Sciatic nerve (tissue), 2 donors: Measurements from ENCODE around the gene PRKG1. TPM values are rescaled to one million over a fixed set of nuclear protein-coding genes. Genes with fewer than 3 reads are reported as not detected.
A peak's percentile ranks its signal among the peaks of the same experiment; 100 is the strongest.

Experiments
- ATAC-seq: fragments of 200-7000 bp; cut with Tn5 transposase; one replicate; pipeline ENCODE4 v1.9.1; 2020; ENCODE audit warnings: mild to moderate bottlenecking, moderate library complexity
- DNase-seq: peaks from one replicate; pipeline ENCODE4 v3.0.0-alpha.2; 2020; ENCODE audit warnings: low spot score
- intact Hi-C: fragments of 100-400 bp; cut with DNase I; formaldehyde crosslinking; loops from one replicate; pipeline ENCODE4 v1.14.2; 2022
- total RNA-seq: library from RNA; stranded (reverse); fragmentation: NEBNext Ultra II Directional; extraction: Animal tissue kit (Norgen Biotek cat#: 25700); gene quantifications from one replicate; pipeline ENCODE4 v1.2.1, GENCODE V29; 2021
- donor health status: DM: no; HTN: no; CAD: no.
- donor health status: DM: no; HTN: no; CAD: no.

Gene PRKG1
- total RNA-seq, 1 donor from 2014 or later: 20.0 TPM

DNA sequence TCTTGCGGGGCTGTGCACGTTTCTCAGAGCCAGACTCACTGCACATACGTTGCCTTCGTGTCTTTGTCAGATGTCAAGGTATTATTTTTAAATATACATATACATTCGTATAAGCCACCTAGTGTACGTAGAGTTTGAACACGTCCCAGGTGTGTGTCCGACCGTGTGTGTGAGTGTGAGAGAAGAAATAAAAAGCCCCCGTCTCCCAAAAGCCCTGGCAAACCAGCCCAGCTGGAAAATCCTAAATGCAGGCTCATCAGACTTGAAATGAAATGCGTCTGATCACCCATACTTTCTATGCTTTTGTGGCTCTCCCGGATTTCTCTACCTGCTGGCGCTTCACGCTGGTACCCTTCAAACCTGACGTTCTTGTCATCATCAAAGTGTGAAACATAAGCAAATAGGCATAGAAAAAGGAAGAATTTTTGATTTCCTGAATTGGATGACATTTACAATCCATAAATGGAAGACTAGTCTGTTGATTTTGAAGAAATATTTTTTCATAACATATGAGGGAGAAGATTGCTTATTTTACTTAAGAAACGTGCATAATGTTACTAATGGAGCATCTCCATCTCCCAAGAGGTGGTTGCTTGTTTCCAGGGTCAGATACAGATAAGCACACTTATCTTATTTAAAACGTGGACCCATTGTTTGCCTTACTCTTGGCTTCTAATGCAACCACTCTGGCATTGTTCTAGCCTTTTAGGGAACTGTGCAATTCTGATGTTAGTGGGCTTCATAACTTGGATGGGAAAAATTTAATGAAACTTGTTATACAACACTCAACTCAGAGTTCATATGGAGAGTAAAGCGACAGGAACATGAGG lies 971 bp downstream of the PRKG1 start:
- intact Hi-C loops: no loop called here
- ATAC-seq (no peak), DNase-seq (no peak)

DNA sequence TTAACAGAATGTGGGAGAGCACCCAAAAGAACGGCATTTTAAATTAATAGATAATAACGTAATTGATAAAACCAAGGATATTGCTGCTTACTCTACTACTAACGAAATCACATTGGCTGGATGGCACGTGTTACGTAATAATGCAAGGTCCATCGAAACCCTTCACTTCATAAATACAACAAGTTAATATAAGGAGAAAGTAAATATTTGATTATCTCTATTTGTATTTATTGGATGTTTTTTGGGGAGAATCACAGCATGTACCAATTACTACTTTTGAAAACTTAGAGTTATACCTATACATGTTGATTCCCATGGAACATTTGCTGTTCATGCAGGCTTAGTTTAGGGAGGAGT lies 1.6 kb downstream of the PRKG1 start:
- DNase-seq (no peak), ATAC-seq (no peak)
- intact Hi-C loops: no loop called here

DNA sequence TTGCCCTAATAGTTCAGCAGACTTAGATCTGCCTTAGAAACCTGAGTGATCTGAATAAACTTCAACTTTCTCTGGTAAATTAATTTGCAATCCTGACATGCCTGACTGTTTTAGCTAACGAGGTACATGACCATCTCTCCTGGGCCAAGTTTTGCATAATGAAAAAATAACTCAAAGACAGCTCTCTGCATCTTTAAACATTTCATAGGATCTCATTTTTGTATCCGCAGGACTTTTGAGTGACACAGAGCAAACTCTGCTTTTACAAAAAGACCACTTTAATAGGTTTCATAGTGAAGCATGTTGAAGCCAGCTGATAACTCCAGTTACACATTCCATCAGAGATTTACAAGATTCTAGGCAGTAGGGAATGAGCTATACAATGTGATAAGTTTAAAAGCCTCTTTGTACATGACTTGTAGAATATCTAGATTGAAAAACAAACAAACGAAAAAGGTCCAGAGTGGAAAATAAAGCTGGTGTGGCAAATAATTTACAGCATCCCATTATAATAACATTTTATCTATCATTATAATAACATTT lies 2.1 kb downstream of the PRKG1 start:
- DNase-seq (no peak), ATAC-seq (no peak)
- intact Hi-C loops: no loop called here

DNA sequence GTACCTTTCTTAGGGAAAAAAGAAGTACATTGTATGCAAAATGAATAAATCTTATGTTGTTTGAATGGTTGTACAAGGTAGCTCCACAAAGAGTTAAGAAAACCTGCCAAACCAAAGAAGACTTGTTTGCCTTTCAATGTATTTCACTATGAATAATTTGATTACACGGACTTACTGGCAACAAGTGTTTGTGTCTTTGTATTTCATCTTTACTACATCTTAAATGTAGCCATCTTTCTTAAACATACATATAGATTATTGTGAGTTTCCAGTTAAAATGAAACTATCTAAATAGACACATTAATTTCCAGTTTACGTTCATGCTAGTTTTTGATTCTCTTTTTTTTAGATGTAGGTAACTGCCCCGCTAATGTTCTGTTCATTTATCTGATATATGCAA lies 2.8 kb downstream of the PRKG1 start:
- no peak for DNase-seq
- no peak for ATAC-seq
- intact Hi-C loops: no loop called here

DNA sequence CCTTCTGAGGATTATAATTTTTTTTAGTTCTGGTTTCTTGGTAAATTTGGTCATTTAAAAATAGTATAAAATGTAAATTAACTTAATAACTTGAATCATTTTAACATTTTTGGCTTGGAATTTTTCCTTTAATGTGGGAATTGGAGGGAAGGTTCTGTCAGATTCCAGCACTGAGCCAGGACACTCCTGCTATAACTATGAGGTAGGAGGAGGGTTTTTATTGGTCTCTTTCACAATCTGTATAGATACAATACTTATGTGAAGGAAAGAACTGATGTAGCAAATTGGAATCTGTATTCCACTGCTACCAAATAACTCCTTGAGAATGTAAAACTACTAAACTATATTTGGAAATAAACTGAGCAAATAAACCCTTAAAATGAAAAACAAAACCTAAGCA lies 3.2 kb downstream of the PRKG1 start:
- intact Hi-C loops: no loop called here
- no peak for DNase-seq
- no peak for ATAC-seq

DNA sequence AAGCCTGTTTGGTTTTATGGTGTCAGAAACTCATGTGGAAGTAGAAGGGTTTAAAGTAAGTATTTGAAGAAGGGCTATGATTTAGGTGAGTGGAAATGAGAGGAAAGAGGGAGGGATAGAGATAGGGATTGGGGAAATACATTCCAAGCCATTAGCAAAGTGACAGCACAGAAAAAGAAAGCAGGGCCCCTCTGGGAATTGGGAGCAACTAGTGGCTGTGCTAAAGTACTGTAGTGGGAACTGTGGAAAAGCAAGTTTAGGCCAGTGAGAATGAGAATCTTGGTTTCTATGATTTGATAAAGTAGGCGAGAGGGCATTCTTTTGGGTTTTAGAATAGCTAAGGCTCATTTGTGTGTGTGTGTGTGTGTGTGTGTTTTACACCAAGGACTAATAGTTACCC lies 5.0 kb downstream of the PRKG1 start:
- intact Hi-C loops: no loop called here
- DNase-seq (no peak), ATAC-seq (no peak)

DNA sequence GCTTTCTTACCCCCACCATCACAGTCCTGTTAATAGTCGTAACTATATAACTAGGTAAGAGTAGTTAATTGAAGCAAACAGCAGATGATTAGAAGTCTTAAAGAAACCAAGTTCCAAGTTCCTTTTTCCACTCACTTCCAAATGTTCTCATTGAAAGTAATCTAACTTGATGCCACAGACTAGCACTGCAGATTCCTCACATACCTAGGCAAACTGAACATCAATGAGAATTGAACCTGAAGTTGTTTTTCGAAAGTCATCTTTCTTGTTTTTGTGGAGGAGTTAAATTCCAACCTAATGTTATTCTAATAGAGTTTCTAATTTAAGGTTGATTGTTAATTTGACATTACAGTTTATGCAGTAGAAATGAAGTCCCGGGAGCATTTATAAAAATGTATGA lies 5.5 kb downstream of the PRKG1 start:
- no peak for ATAC-seq
- DNase-seq: no peak
- intact Hi-C loops: no loop called here

DNA sequence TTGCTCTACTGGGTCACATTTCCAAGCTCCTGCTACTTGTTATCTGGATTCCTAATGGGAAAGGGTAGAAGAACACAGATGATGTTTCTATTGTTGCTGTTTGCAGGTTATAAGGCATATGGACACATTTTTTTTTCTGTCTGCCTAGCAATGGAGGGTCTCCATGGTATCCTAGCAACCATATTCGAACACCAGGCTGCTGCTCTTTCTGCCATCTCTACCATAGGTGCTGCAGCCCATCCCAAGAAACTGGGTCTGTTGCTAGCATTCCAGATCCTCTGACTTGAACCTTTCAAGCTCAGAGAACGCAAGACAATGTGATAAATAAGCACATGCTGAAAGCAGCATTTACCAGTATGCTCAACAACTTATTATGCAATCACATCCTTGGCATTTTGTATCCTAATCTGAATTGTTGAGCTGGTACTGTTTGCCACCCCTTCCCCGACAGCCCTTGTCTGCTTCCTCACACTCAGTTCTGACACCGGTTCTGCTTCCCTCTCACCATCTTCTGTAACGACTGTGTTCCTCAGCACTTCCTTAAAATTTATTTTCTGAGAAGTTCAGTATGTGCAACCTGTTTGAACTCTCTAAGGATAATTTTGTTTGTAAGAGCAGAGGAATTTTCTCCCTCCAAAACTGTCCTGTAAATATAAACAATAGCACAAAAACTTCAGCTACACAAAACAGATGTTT lies 6.2 kb downstream of the PRKG1 start:
- no peak for ATAC-seq
- intact Hi-C loops: no loop called here
- no peak for DNase-seq

DNA sequence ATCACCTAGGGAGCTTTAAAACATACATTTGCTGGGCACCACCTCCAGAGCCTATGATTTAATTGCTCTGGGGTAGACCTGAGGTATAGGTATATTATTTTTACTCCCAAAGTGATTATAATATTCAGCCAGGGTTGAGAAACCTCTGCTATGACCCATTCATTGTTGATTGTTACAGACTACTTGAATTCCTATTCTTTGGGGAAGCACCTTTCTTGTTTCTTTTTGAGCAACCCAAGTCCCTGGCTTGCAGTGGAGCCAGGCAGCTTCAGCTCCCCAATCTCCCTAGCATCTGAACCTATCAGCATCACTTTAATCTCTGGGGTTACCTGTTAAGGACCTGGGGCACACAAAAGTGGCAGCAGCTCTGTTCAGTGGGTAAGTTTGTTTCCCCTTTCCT lies 8.6 kb downstream of the PRKG1 start:
- intact Hi-C loops: no loop called here
- ATAC-seq: no peak
- DNase-seq: no peak

DNA sequence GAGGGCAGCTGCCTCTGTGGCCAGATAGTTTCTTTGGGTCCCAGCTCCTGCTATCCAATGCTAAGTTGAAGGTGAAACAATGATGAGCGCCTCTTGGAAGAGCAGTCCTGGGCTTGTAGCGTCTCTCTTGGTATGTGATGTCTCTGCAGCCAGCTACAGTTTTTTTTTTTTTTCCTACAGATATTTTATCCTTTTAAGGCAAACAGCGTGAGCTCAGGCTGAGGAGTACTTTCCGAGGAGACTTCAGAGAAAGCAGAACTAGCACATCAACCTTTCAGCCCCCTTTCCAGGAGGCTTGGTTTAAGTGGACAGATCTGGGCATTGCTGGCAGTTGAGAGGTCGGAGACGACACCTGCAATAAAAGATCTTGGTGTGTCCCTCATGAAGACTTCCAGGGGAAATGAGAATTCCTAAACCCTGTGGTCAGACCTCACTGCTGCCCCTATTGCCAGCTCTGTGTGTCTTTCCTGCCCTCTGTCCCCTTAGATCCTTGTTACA lies 9.1 kb downstream of the PRKG1 start:
- ATAC-seq (no peak), DNase-seq (no peak)
- intact Hi-C loops: no loop called here

DNA sequence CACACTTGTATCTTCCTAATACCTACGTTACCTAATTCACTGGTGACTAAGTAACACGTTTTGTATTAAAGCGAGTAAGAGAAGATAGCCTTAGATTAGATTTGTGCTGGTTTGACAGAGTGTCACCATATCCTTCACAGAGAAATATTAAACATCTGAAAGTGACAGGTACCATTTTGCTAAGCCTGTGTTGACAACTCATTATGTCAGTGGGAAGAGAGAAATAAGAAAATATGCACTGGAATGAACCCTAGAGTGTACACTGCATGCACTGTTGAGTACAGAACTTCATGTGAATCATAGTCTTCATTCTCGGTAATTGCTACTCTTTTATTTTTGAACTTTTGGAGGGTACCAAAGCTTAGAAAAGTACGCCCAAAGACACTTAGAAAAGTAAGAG lies 10.9 kb downstream of the PRKG1 start:
- intact Hi-C loops: no loop called here
- DNase-seq: no peak
- ATAC-seq: no peak

DNA sequence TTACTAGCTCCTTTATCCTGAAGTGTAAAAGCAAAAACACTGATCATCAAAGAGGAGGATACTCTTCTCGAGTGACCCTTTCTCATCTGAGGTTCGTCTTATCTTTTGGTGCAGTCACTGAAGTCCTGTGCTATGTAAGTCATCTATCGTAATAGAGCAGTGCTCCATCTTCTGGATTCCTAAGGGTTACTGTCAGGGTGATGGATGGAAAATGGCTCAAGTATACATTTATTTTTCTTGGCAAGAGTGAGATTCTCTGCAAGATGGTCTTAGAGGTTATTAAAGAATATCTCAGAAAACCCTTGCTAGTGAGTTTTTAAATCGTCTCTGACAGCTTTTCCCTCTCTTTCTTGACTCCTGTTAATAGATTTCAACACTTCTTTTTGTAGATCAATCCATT lies 12.4 kb downstream of the PRKG1 start:
- no peak for ATAC-seq
- no peak for DNase-seq
- intact Hi-C loops: no loop called here

DNA sequence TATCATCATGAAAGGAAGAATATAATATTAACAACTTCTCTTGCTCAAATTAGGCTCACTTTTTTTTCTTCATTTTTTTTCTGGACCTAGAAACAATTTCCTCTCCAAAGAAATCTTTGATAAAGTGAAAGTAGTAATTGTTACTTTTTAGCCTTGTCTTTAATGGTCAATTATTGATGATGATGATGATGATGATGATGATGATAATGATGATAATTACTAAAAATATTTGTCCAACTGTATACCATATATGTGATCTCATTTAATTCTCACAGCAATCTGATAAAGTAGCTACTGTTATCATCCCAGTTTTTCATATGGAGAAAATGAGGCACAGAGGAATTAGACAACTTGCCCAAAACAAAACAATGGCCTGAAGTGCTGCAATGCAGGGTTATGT lies 12.8 kb downstream of the PRKG1 start:
- DNase-seq (no peak), ATAC-seq (no peak)
- intact Hi-C loops: no loop called here

DNA sequence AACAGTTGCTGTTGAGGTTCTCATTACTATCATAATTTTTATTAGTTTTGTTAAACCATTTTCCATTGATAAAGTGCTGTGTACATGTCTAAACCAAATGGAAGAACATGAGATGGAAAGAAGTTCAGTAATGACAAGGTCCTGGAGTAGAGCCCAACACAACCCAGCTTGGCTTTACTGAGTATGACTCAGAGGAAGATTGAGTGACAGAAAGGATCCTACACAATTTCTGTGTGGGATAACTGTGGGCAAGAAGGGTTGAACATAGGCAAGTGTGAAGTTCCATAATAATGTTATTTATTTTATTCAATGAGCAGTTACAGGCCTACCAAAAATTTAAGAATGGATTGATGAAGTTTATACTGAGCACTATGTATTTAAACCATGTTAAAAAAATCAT lies 15.9 kb downstream of the PRKG1 start:
- no peak for ATAC-seq
- no peak for DNase-seq
- intact Hi-C loops: no loop called here

DNA sequence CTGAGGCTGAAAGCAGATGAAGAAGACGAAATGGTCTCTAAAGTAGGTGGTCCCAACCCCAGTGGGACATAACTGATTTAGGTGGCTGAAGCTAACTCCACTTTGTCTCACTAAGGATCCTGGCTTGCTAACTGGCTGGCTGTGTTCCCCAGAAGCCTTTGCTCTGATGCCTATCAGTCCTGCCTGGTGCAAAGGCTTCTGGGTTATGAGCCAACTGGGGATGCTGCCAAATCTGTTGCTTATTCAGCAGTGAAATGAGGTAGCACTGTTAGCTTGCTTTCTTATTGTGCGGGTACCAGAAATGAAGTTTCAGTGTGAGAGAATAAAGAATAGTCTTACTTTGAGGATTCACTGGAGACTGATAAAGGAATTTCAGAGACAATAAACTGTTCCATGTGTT lies 18.1 kb downstream of the PRKG1 start:
- peak; percentile 82 for DNase-seq
- intact Hi-C loops: no loop called here
- peak; percentile 96 for ATAC-seq

DNA sequence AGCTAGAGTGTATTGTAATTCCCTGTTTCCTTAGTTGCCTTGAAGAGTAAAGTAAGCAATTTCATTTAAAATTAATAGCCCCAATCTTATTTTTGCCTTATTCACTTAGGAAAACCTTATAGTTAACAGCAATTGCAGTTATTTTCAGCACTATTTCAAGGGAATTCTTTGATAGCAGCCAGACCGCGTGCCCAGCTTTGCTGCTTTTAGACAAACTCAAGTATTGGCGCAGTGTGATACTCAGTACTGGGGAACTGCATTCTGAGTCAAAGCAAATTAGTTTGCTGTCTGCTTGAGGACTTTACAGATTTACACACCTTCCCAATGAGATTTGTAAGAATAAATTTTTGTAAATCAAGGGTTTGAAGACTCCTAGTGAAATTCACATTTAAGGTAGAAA lies 21.2 kb downstream of the PRKG1 start:
- intact Hi-C loops: no loop called here
- DNase-seq (no peak), ATAC-seq (no peak)

DNA sequence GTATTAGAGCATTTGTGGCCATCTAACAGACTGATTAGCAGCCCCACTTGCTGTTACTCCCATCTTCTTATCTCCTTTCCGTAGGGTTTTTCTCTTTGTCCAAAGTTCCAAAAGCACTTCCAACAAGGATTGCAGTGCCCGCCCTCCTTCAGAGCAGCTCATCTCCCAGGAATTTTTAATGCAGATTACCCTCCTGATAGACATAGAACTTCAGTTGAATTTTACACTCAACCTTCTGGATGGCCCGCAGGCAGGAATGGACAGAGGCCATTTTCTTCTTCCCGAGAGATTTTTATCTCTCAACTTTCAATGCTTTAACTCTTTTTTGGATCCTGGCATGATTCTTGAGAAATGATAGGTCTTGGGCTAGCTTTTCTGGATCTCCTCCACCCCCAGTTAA lies 23.3 kb downstream of the PRKG1 start:
- ATAC-seq (no peak), DNase-seq (no peak)
- intact Hi-C loops: no loop called here

DNA sequence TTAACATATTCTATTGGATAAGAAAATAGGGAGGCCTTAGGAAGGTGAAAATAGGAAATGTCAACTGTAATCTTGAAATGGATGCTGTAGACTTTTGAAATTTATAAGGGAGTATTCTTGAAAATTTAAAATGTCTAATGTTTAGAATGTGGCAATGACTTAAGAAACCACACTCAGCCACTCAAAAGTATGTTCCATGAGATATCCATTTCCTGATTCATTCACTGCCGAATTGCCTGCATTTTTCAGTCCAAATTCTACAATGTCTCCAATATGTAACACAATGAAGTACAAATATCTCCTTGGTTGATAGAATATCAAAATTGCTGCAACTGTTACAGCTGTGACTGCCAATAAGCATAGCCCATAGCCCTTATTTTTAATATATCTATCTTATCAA lies 25.9 kb downstream of the PRKG1 start:
- intact Hi-C loops: no loop called here
- DNase-seq: no peak
- no peak for ATAC-seq

DNA sequence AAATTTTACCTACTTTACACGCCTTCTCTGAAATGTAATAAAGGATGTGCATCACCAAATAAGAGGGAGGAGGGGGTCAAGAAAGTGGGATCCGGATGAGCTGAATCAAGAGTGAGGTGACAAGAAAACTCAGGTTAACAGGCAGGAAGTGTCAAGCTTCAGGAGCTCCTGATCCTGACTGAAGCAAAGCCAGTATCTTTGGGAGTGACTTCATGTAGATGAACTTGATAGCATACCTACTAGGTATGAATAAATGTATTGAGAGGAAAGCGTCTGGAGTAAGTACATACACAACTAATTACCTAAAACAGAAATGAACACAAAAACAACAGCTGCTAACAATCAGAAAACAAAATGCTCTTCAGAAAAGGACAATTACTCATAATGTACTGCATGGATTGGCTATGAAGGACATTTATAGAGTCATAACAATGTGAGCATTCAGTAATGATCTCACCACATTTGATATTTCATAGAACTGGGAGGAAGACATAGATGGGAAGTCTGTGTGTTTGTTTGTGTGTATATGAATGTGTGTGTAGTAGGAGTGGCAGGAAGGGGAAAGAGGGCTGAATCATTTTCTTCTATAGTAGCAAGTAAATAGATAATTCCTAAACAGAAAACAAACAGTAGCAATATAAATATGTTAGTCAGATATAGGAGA lies 29.4 kb downstream of the PRKG1 start:
- no peak for ATAC-seq
- intact Hi-C loops: no loop called here
- no peak for DNase-seq

DNA sequence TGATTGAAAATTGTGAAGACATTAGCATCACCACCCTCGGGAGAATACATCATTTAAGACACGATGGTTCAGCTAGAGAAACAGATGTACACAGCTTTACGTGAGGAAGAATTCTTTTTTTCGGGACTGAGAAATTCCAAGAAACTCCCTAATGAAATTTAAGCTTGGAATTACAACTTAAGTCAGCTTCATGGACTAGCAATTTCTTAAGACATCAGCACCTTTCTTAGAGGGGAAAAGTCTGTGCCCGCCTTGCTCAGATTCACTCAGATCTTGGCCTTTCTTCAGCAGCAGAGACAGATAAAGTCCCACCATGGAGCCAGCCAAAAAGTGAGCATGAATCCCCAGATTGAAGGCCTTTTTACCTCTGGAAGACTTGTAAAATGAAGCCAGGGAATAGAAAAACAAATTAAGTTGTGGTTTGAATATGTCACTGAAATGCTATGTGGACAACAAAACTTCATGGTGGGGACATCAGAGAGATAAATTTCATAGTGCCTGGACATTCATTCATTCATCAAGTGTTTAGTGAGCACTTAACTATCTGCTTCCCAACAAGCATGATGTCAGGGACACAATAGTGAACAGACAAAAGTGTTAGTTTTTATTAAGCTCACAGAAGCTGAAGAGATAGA lies 32.1 kb downstream of the PRKG1 start:
- ATAC-seq (no peak), DNase-seq (no peak)
- intact Hi-C loops: no loop called here
